Measurements from ENCODE around the gene ATRNL1.
"Not testable (repeated sequence)": the region's sequence is repeated elsewhere in the genome, so short reads cannot be mapped to it uniquely, and the experiment has no call there.

Gene ATRNL1

GRCh38 chr10:115628616-115629015, 535.5 kb downstream of the ATRNL1 start:
- no peak for DNase-seq (ENCODE audit: low read depth)

- no peak for DNase-seq (ENCODE audit: low read depth)
These were observed 545.1 kb downstream of the ATRNL1 start for GRCh38 chr10:115638246-115638645.

- no peak for DNase-seq (ENCODE audit: low read depth)
These were observed 556.1 kb downstream of the ATRNL1 start for GRCh38 chr10:115649217-115649616.

GRCh38 chr10:115653473-115653872, 560.3 kb downstream of the ATRNL1 start:
- no peak for DNase-seq (ENCODE audit: low read depth)

GRCh38 chr10:115654961-115655360, 561.8 kb downstream of the ATRNL1 start:
- no peak for DNase-seq (ENCODE audit: low read depth)

GRCh38 chr10:115657161-115657860, 564.1 kb downstream of the ATRNL1 start:
- DNase-seq (ENCODE audit: low read depth) = no peak

GRCh38 chr10:115659616-115660015, 566.5 kb downstream of the ATRNL1 start:
- DNase-seq (ENCODE audit: low read depth) = no peak

- DNase-seq (ENCODE audit: low read depth) = no peak
These were observed 567.2 kb downstream of the ATRNL1 start for GRCh38 chr10:115660391-115660790.

- DNase-seq (ENCODE audit: low read depth) = no peak
These were observed 569.3 kb downstream of the ATRNL1 start for GRCh38 chr10:115662422-115662821.

GRCh38 chr10:115665549-115665948, 572.4 kb downstream of the ATRNL1 start:
- DNase-seq (ENCODE audit: low read depth) = no peak

- DNase-seq (ENCODE audit: low read depth) = no peak
These were observed 581.3 kb downstream of the ATRNL1 start for GRCh38 chr10:115674496-115674895.

- no peak for DNase-seq (ENCODE audit: low read depth)
These were observed 603.6 kb downstream of the ATRNL1 start for GRCh38 chr10:115696747-115697146.

GRCh38 chr10:115706026-115706425, 612.9 kb downstream of the ATRNL1 start:
- no peak for DNase-seq (ENCODE audit: low read depth)

GRCh38 chr10:115706488-115707076, 613.4 kb downstream of the ATRNL1 start:
- DNase-seq (ENCODE audit: low read depth) = no peak

- DNase-seq (ENCODE audit: low read depth) = no peak
These were observed 617.0 kb downstream of the ATRNL1 start for GRCh38 chr10:115710136-115710535.

- DNase-seq (ENCODE audit: low read depth) = no peak
These were observed 618.1 kb downstream of the ATRNL1 start for GRCh38 chr10:115711306-115711705.

GRCh38 chr10:115720121-115720520, 627.0 kb downstream of the ATRNL1 start:
- DNase-seq (ENCODE audit: low read depth) = no peak

- no peak for DNase-seq (ENCODE audit: low read depth)
These were observed 634.0 kb downstream of the ATRNL1 start for GRCh38 chr10:115727129-115727528.

GRCh38 chr10:115744089-115744488, 650.9 kb downstream of the ATRNL1 start:
- no peak for DNase-seq (ENCODE audit: low read depth)

GRCh38 chr10:115745943-115746342, 652.8 kb downstream of the ATRNL1 start:
- DNase-seq (ENCODE audit: low read depth) = no peak

GRCh38 chr10:115747811-115748210, 654.6 kb downstream of the ATRNL1 start:
- DNase-seq (ENCODE audit: low read depth) = no peak

GRCh38 chr10:115758488-115758887, 665.3 kb downstream of the ATRNL1 start:
- not testable (repeated sequence) for DNase-seq (ENCODE audit: low read depth)

GRCh38 chr10:115760131-115760530, 667.0 kb downstream of the ATRNL1 start:
- DNase-seq (ENCODE audit: low read depth) = no peak

- DNase-seq (ENCODE audit: low read depth) = no peak
These were observed 668.0 kb downstream of the ATRNL1 start for GRCh38 chr10:115761166-115761565.

Measured in stimulated activated CD8-positive, alpha-beta memory T cell treated with anti-CD3 and anti-CD28 coated beads, Interleukin-15, amount 100 ng/mL, for 24 hours (primary cell).